ENCODE measurements around the gene PC.

- TF ChIP-seq CTCF (IDR thresholded peaks at IDR 0.05; ENCODE audit: low read length): no peak
- no peak for TF ChIP-seq EZH2 (optimal IDR thresholded peaks at IDR 0.05; ENCODE audit: low read depth, low read length)
- no peak for TF ChIP-seq EZH2phosphoT487 (IDR thresholded peaks at IDR 0.05; ENCODE audit: low read length)
These were observed 105.5 kb downstream of the PC start for GRCh38 chr11:66852466-66853241.

Data from MM.1S (cell line).